AG10803 (cell line): Measurements from ENCODE around the gene MLF2.

Experiments used
- DNase-seq: peaks from one replicate; pipeline ENCODE4 v3.0.0; 2010; ENCODE audit warnings: low read depth
- H3K4me3 ChIP-seq: 2 replicates; pipeline ENCODE4 v1.5.1; 2011; ENCODE audit warnings: mild to moderate bottlenecking, low read length, control low read depth
- TF ChIP-seq, protein P1 (sequence below): conservative IDR thresholded peaks from 2 replicates; pipeline ENCODE4 v1.5.1; 2011; ENCODE audit warnings: mild to moderate bottlenecking, low read length, control low read depth, inconsistent platforms

MLF2 gene

DNA sequence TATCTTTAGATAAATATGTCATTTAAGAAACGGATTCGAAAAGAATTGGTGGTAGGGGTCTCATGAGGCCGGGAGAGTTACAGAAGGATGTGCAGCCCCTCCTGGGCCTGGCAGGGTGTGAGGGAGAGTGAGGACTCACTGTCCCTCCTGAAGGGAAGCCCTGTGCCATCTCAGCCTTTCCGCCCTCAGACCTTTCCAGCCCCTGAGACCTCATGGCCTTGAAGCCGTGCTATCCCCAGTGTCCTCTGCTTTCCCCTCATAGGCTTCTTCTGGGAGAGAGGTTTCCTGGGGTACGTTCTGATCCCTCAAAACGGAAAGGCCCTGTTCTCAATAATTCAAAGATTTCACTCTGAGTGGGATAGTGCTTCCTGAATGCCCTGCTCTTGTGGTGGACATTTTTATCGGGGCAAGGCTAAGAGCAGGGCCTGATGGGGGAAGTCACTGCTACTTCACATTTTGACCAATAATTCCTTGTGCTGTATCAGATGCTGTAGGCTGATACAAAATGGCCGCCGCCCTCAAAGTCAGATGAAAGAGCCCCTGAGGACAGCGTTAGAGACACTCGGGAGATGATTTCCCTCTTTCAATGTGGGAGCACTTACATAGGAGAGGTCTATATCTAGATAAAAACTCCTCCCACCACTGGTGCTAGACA is 37.7 kb upstream of the MLF2 start:
- no peak overlapping the region for H3K4me3 ChIP-seq
- no peak for DNase-seq
- TF ChIP-seq, protein P1, sequence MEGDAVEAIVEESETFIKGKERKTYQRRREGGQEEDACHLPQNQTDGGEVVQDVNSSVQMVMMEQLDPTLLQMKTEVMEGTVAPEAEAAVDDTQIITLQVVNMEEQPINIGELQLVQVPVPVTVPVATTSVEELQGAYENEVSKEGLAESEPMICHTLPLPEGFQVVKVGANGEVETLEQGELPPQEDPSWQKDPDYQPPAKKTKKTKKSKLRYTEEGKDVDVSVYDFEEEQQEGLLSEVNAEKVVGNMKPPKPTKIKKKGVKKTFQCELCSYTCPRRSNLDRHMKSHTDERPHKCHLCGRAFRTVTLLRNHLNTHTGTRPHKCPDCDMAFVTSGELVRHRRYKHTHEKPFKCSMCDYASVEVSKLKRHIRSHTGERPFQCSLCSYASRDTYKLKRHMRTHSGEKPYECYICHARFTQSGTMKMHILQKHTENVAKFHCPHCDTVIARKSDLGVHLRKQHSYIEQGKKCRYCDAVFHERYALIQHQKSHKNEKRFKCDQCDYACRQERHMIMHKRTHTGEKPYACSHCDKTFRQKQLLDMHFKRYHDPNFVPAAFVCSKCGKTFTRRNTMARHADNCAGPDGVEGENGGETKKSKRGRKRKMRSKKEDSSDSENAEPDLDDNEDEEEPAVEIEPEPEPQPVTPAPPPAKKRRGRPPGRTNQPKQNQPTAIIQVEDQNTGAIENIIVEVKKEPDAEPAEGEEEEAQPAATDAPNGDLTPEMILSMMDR = no peak

DNA sequence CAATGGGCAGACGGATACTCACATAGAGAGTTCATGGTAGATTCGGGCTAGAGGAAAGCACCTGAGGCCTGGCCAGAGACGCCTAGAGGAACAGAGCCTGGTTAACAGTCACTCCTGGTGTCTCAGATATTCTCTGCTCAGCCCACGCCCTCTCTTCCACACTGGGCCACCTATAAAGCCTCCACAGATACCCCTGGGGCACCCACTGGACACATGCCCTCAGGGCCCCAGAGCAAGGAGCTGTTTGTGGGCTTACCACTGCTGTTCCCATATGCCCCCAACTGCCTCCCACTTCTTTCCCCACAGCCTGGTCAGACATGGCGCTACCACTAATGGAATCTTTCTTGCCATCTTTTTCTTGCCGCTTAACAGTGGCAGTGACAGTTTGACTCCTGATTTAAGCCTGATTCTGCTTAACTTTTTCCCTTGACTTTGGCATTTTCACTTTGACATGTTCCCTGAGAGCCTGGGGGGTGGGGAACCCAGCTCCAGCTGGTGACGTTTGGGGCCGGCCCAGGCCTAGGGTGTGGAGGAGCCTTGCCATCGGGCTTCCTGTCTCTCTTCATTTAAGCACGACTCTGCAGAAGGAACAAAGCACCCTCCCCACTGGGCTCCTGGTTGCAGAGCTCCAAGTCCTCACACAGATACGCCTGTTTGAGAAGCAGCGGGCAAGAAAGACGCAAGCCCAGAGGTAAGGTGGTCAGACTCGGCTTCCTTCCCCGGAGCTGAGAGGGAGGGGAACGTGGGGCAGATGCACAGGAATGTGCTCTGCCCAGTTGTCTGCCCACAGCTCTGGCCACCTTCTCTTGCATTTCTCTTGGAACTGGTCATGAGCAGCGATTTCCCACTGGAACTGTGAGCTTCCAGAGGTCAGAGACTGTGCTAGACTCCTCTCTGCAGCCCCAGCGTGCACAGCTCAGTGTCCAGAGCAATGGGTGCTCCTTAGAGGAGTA is 36.3 kb upstream of the MLF2 start, which contains the start of gene CD4:
TSS of gene CD4 (plus strand) at position 557 of the 953 bp plus-strand sequence. CDS start 10,611 bp downstream, outside the sequence.
- TF ChIP-seq, protein P1 = no peak
- DNase-seq = no peak
- no peak within 1 kb of the TSS for H3K4me3 ChIP-seq

DNA sequence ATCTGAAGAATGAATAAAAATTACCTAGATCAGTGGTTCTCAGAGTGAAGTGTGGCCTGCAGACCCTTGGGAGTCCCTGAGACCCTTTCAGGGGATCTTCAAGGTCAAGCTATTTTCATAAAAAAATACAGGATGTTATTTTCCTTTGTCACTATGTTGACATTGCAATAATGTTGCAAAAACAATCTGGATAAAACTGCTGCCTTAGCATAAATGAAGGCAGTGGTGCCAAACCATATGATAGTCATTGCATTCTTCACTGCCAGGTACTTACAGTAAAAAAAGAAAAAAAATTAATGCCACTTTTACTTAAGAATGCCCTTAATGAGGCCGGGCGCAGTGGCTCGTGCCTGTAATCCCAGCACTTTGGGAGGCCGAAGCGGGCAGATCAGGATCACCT is 34.4 kb upstream of the MLF2 start:
- no peak for DNase-seq
- H3K4me3 ChIP-seq = no peak overlapping the region
- TF ChIP-seq, protein P1 = no peak

DNA sequence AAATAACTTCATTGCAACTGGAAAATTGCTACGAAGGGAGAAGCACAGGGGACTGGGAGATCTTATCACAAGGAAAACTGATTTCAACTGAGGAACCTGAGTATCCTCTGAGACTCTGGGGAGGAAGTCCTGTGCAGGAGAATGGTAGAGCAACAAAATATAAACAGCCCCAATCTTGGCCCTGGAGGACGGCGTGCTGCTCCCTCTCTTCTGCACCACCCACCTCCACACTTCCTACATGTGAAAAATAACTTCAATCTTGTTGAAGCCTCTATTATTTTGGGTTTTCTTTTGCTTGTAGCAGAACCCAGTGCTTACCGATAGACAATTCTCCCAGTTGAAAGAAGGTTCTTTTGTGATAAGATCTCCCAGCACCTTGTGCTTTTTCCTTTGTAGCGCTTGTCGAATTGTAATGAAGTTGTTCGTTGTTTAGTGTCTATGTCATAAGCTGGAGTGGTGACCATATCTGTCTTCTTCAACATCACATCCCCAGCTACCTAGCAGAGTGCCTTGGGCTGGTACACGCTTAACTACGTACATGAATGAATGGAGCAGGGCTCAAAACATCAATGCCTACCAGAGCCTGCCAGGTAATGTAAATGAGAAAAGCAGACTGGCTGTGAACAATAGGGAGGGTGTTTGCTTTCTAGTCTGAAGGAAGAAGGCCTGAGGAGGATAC is 33.6 kb upstream of the MLF2 start:
- no peak overlapping the region for H3K4me3 ChIP-seq
- TF ChIP-seq, protein P1 = no peak
- DNase-seq = no peak

DNA sequence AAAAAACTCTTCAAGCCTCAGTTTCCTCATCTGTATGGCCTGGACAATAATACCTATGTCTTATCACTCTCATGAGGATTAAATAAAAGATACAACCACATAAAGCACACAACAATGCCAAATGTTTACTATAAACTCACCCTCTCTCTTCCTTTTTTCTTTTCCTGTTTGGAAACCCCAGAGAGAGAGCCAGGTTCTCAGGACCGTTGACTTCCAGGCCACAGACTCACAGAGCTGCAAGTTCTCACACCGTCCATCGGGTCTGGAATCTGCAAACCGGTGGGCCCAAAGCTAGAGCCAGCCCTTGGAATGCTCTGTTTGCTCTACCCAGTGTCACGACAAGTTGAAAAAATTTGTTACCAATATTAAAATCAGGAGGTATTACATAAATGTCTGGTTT is 31.8 kb upstream of the MLF2 start:
- no peak overlapping the region for H3K4me3 ChIP-seq
- DNase-seq = no peak
- TF ChIP-seq, protein P1 = no peak

DNA sequence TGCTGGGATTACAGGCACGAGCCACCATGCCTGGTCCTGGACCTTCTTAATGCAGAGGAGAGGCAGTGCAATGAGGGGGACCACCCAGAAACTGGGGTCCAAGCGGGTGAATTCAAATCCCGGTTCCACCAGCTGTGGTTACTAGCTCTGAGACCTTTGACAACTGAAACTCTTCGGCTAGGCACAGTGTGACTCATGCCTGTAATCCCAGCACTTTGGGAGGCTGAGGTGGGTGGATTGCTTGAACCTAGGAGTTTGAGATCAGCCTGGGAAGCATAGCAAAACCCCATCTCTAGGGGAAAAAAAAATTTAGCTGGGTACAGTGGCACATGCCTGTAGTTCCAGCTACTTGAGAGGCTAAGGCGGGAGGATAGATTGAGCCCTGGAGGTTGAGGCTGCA is 31.4 kb upstream of the MLF2 start:
- TF ChIP-seq, protein P1 = no peak
- no peak for DNase-seq
- H3K4me3 ChIP-seq = no peak overlapping the region
